H1 (cell line): ENCODE results near the gene MRPL3. TPM values are rescaled to one million over a fixed set of nuclear protein-coding genes. Genes with fewer than 3 reads are reported as not detected.

Source experiments
- CHD1 ChIP-seq: IDR thresholded peaks from 2 replicates; pipeline ENCODE4 v1.6.1; 2012; ENCODE audit warnings: low read depth, low read length, improper control_type of control experiment
- EP300 ChIP-seq, 2 experiments: IDR thresholded peaks; 1 replicate in 1 of 2; 2 replicates in 1 of 2; pipeline ENCODE4 v1.6.1; 2011 to 2012; ENCODE audit warnings: low read depth in 2 of 2, low read length in 2 of 2, mild to moderate bottlenecking in 2 of 2, borderline replicate concordance in 1 of 2, inconsistent platforms in 1 of 2, moderate library complexity in 1 of 2
- HDAC2 ChIP-seq, 2 experiments: fragments of 300-600 bp in 1 of 2; sonication (generic) in 1 of 2; IDR thresholded peaks; 2 replicates each; pipeline ENCODE4 v1.6.1; 2011 to 2012; ENCODE audit warnings: low read depth in 2 of 2, low read length in 2 of 2, mild to moderate bottlenecking in 2 of 2, moderate library complexity in 2 of 2, borderline replicate concordance in 1 of 2, inconsistent platforms in 1 of 2
- KDM4A ChIP-seq: IDR thresholded peaks from one replicate; pipeline ENCODE4 v1.7.1; 2012; ENCODE audit warnings: low read depth, mild to moderate bottlenecking, moderate library complexity, low read length, inconsistent platforms; ENCODE audit not compliant: severe bottlenecking
- TAF7 ChIP-seq: optimal IDR thresholded peaks from 2 replicates; pipeline ENCODE3; 2011; ENCODE audit warnings: low read depth, mild to moderate bottlenecking, inconsistent platforms, low read length, moderate library complexity, borderline replicate concordance
- YY1 ChIP-seq: IDR thresholded peaks from 2 replicates; pipeline ENCODE4 v1.6.1; 2011; ENCODE audit warnings: low read depth, mild to moderate bottlenecking, low read length
- polyA plus RNA-seq, 7 experiments: library from polyadenylated mRNA; depleted of rRNA in 3 of 7; stranded (reverse) in 5 of 7; unstranded in 2 of 7; fragments of >200 nt in 5 of 7; fragments of 200-250 nt in 2 of 7; gene quantifications; 1 replicate in 5 of 7; 2 replicates in 1 of 7; 4 replicates in 1 of 7; pipeline versions ENCODE4 v1.2.1 to v1.2.3, GENCODE V29; 2011 to 2013; ENCODE audit warnings: missing spikeins in 2 of 7, mixed read lengths in 2 of 7
- total RNA-seq: library from RNA; stranded (reverse); fragmentation: NEBNext Ultra II Directional; extraction: Animal tissue kit (Norgen Biotek cat#: 25700); gene quantifications from 2 replicates; pipeline ENCODE4 v1.2.1, GENCODE V29; 2021
- TF ChIP-seq, protein P1 (sequence below): fragments of 300-600 bp; sonication (generic); IDR thresholded peaks from 2 replicates; pipeline ENCODE4 v1.7.1; 2012; ENCODE audit warnings: low read length, moderate library complexity, mild to moderate bottlenecking, inconsistent platforms; ENCODE audit not compliant: insufficient replicate concordance
- TF ChIP-seq, protein P2 (sequence below), 3 experiments: IDR thresholded peaks; 1 replicate in 2 of 3; 2 replicates in 1 of 3; pipeline versions ENCODE4 v1.5.1 to v1.6.1; 2011; ENCODE audit warnings: low read length in 3 of 3, mild to moderate bottlenecking in 3 of 3, inconsistent platforms in 2 of 3, low read depth in 1 of 3, moderate library complexity in 1 of 3; ENCODE audit not compliant: insufficient read depth in 1 of 3; ENCODE audit errors: control extremely low read depth in 1 of 3

MRPL3 gene
- total and polyA plus RNA-seq, 2 of the 8 experiments (the other 6 are each of a cell fraction or from before 2014, with no cell fraction given): 164 to 175 TPM

DNA sequence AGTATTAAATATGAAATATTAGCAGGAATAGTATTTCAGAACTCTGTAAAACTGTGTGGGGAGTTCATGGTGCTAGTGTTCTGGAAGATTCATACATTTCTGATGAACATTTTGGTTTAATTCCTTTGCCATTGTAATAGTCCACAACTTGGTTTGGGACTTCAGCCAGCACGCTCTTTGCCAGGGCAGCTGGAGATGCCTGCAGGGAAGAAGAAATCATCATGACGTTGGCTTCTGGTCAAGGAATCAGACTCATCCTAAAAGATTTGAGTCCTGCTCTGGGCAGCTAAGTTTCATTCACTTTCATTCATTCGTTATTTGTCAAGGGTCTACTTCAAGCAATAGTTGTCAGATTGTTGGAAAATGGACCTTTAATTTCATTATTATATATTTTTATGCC lies 32.4 kb upstream of the MRPL3 start (continued):
- TF ChIP-seq, protein P1, sequence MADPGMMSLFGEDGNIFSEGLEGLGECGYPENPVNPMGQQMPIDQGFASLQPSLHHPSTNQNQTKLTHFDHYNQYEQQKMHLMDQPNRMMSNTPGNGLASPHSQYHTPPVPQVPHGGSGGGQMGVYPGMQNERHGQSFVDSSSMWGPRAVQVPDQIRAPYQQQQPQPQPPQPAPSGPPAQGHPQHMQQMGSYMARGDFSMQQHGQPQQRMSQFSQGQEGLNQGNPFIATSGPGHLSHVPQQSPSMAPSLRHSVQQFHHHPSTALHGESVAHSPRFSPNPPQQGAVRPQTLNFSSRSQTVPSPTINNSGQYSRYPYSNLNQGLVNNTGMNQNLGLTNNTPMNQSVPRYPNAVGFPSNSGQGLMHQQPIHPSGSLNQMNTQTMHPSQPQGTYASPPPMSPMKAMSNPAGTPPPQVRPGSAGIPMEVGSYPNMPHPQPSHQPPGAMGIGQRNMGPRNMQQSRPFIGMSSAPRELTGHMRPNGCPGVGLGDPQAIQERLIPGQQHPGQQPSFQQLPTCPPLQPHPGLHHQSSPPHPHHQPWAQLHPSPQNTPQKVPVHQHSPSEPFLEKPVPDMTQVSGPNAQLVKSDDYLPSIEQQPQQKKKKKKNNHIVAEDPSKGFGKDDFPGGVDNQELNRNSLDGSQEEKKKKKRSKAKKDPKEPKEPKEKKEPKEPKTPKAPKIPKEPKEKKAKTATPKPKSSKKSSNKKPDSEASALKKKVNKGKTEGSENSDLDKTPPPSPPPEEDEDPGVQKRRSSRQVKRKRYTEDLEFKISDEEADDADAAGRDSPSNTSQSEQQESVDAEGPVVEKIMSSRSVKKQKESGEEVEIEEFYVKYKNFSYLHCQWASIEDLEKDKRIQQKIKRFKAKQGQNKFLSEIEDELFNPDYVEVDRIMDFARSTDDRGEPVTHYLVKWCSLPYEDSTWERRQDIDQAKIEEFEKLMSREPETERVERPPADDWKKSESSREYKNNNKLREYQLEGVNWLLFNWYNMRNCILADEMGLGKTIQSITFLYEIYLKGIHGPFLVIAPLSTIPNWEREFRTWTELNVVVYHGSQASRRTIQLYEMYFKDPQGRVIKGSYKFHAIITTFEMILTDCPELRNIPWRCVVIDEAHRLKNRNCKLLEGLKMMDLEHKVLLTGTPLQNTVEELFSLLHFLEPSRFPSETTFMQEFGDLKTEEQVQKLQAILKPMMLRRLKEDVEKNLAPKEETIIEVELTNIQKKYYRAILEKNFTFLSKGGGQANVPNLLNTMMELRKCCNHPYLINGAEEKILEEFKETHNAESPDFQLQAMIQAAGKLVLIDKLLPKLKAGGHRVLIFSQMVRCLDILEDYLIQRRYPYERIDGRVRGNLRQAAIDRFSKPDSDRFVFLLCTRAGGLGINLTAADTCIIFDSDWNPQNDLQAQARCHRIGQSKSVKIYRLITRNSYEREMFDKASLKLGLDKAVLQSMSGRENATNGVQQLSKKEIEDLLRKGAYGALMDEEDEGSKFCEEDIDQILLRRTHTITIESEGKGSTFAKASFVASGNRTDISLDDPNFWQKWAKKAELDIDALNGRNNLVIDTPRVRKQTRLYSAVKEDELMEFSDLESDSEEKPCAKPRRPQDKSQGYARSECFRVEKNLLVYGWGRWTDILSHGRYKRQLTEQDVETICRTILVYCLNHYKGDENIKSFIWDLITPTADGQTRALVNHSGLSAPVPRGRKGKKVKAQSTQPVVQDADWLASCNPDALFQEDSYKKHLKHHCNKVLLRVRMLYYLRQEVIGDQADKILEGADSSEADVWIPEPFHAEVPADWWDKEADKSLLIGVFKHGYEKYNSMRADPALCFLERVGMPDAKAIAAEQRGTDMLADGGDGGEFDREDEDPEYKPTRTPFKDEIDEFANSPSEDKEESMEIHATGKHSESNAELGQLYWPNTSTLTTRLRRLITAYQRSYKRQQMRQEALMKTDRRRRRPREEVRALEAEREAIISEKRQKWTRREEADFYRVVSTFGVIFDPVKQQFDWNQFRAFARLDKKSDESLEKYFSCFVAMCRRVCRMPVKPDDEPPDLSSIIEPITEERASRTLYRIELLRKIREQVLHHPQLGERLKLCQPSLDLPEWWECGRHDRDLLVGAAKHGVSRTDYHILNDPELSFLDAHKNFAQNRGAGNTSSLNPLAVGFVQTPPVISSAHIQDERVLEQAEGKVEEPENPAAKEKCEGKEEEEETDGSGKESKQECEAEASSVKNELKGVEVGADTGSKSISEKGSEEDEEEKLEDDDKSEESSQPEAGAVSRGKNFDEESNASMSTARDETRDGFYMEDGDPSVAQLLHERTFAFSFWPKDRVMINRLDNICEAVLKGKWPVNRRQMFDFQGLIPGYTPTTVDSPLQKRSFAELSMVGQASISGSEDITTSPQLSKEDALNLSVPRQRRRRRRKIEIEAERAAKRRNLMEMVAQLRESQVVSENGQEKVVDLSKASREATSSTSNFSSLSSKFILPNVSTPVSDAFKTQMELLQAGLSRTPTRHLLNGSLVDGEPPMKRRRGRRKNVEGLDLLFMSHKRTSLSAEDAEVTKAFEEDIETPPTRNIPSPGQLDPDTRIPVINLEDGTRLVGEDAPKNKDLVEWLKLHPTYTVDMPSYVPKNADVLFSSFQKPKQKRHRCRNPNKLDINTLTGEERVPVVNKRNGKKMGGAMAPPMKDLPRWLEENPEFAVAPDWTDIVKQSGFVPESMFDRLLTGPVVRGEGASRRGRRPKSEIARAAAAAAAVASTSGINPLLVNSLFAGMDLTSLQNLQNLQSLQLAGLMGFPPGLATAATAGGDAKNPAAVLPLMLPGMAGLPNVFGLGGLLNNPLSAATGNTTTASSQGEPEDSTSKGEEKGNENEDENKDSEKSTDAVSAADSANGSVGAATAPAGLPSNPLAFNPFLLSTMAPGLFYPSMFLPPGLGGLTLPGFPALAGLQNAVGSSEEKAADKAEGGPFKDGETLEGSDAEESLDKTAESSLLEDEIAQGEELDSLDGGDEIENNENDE: no peak
- TF ChIP-seq KDM4A (no peak), CHD1 (no peak), YY1 (no peak), HDAC2 (IDR thresholded peaks at IDR 0.05; ENCODE audit: borderline replicate concordance in 1 of 2, low read depth in 2 of 2, low read length in 2 of 2) (no peak), EP300 (IDR thresholded peaks at IDR 0.05; ENCODE audit: borderline replicate concordance in 1 of 2, low read depth in 2 of 2, low read length in 2 of 2) (no peak), TAF7 (no peak)
- TF ChIP-seq, protein P2, sequence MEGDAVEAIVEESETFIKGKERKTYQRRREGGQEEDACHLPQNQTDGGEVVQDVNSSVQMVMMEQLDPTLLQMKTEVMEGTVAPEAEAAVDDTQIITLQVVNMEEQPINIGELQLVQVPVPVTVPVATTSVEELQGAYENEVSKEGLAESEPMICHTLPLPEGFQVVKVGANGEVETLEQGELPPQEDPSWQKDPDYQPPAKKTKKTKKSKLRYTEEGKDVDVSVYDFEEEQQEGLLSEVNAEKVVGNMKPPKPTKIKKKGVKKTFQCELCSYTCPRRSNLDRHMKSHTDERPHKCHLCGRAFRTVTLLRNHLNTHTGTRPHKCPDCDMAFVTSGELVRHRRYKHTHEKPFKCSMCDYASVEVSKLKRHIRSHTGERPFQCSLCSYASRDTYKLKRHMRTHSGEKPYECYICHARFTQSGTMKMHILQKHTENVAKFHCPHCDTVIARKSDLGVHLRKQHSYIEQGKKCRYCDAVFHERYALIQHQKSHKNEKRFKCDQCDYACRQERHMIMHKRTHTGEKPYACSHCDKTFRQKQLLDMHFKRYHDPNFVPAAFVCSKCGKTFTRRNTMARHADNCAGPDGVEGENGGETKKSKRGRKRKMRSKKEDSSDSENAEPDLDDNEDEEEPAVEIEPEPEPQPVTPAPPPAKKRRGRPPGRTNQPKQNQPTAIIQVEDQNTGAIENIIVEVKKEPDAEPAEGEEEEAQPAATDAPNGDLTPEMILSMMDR (IDR thresholded peaks at IDR 0.05; ENCODE audit: control extremely low read depth in 1 of 3, insufficient read depth in 1 of 3, low read depth in 1 of 3, low read length in 3 of 3): no peak
